Measurements from ENCODE around the gene ZFP57. TPM values are rescaled to one million over a fixed set of nuclear protein-coding genes. Genes with fewer than 3 reads are reported as not detected.
"Not testable (repeated sequence)": the region's sequence is repeated elsewhere in the genome, so short reads cannot be mapped to it uniquely, and the experiment has no call there.

Gene ZFP57
- total RNA-seq, 2 experiments from 2014 or later: not detected

DNA sequence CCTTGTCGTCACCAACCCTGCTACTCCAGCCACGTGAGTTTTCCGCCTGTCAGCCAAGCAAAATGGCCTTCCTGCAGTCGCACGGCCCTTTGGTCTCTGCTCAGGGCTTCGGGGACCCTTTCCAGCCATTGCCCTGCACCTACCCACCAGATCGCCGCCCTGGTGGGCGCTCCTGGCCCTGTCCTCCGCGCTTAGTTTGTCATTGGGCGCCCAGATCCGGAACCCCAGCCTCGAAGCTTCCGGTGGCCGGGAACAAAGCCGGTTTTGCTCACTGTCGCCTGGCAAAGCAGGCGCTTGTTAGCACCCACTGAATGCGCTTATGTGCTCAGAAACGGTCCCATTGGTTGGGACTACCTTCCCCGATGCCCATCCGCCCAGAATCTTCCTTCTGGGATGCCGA is 536 bp downstream of the ZFP57 start:
- Mint-ChIP-seq H3K9me3 (no peaks in the 10 kb centered on the region), H3K36me3 (ENCODE audit: low read depth) (no peaks in the 10 kb centered on the region), H3K27ac (no peak overlapping the region), H3K4me1 (peaks cover 14% of the 10 kb centered on the region), H3K4me3 (no peak overlapping the region), H3K27me3 (no peaks in the 10 kb centered on the region)
- POLR2A ChIA-PET: no interaction called here
- DNase-seq: no peak
- CTCF ChIA-PET: interaction anchor here (2.5 kb wide), 1 partner anchor 30 kb away, joined by 7 read pairs; no protein-coding TSS in a partner anchor

DNA sequence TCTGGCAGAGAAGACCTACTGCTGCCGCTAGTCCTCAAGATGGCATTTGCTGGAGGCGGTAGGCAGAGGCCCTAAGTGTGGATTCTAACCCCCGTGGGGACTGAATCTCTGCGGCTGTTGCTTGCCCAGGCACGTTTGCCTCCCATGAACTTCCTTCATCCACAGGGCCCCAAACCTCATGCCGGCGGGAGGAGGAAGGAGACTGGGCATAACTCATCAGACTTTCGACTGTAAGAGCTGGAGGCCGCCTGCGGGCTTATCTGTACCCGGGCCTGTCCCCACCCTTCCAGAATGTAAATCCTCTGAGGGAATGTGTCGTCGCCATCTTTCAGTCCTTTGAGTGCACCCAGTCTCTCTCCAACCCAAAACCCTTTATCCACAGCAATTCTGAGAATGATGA is 990 bp downstream of the ZFP57 start:
- Mint-ChIP-seq H3K36me3 (ENCODE audit: low read depth) (no peaks in the 10 kb centered on the region), H3K4me3 (no peak overlapping the region), H3K4me1 (peaks cover 14% of the 10 kb centered on the region), H3K27ac (no peak overlapping the region), H3K9me3 (no peaks in the 10 kb centered on the region), H3K27me3 (no peaks in the 10 kb centered on the region)
- ChIA-PET CTCF (interaction anchor here (2.5 kb wide), 1 partner anchor 30 kb away, joined by 7 read pairs; no protein-coding TSS in a partner anchor), POLR2A (no interaction called here)
- no peak for DNase-seq

GRCh38 chr6:29678114-29678513 is 2.8 kb downstream of the ZFP57 start:
- Mint-ChIP-seq H3K9me3 (no peaks in the 10 kb centered on the region), H3K27me3 (no peaks in the 10 kb centered on the region), H3K4me3 (no peak overlapping the region), H3K27ac (no peak overlapping the region), H3K4me1 (peaks cover 11% of the 10 kb centered on the region), H3K36me3 (ENCODE audit: low read depth) (no peaks in the 10 kb centered on the region)
- POLR2A ChIA-PET: no interaction called here
- DNase-seq: no peak
- CTCF ChIA-PET: interaction anchor here (2.0 kb wide), 1 partner anchor 28 kb away, joined by 6 read pairs; no protein-coding TSS in a partner anchor

GRCh38 chr6:29676981-29677601 is 3.9 kb downstream of the ZFP57 start:
- Mint-ChIP-seq H3K9me3 (no peaks in the 10 kb centered on the region), H3K27ac (peak overlapping the region; percentile 47), H3K36me3 (ENCODE audit: low read depth) (no peaks in the 10 kb centered on the region), H3K4me1 (peaks cover 11% of the 10 kb centered on the region), H3K27me3 (no peaks in the 10 kb centered on the region), H3K4me3 (no peak overlapping the region)
- POLR2A ChIA-PET: no interaction called here
- CTCF ChIA-PET: interaction anchor here (2.0 to 2.3 kb wide), 2 partner anchors 23 to 27 kb away, joined by 6 to 9 read pairs; no protein-coding TSS in a partner anchor
- no peak for DNase-seq

- Mint-ChIP-seq H3K4me1 (peaks cover 11% of the 10 kb centered on the region), H3K9me3 (no peaks in the 10 kb centered on the region), H3K4me3 (no peak overlapping the region), H3K27me3 (peaks cover 5% of the 10 kb centered on the region), H3K36me3 (ENCODE audit: low read depth) (no peaks in the 10 kb centered on the region), H3K27ac (no peak overlapping the region)
- no peak for DNase-seq
- ChIA-PET POLR2A (no interaction called here), CTCF (interaction anchor here (0.6 to 2.3 kb wide), 5 partner anchors 9 to 154 kb away, joined by 3 to 9 read pairs (median 5); no protein-coding TSS in a partner anchor)
These were observed 5.4 kb downstream of the ZFP57 start for GRCh38 chr6:29675561-29675960.

DNA sequence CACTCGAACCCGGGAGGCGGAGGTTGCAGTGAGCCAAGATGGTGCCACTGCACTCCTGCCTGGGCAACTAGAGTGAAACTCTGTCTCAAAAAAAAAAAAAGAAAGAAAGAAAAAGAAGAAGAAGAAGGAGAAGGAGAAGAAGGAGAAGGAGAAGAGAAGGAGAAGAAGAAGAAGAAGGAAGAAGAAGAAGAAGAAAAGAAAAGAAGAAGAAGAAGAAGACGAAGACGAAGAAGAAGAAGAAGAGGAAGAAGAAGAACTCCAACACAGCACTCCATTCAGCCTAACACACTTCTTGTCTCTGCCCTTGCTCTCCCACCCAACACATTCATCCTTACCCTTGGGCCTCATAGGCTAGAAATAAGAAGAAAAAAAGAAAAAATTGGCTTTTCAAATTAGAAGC is 6.9 kb downstream of the ZFP57 start:
- peaks cover 11% of the 10 kb centered on the region for H3K4me1 Mint-ChIP-seq
- POLR2A ChIA-PET: no interaction called here
- DNase-seq: no peak
- H3K9me3 Mint-ChIP-seq: no peaks in the 10 kb centered on the region
- no peak overlapping the region for H3K27ac Mint-ChIP-seq
- no peak overlapping the region for H3K4me3 Mint-ChIP-seq
- peaks cover 7% of the 10 kb centered on the region for H3K27me3 Mint-ChIP-seq
- H3K36me3 Mint-ChIP-seq (ENCODE audit: low read depth): no peaks in the 10 kb centered on the region
- CTCF ChIA-PET: interaction anchor here (1.2 to 2.9 kb wide), 2 partner anchors 11 to 24 kb away, joined by 3 to 17 read pairs; no protein-coding TSS in a partner anchor

GRCh38 chr6:29673161-29673560 is 7.8 kb downstream of the ZFP57 start:
- Mint-ChIP-seq H3K27ac (no peak overlapping the region), H3K9me3 (no peaks in the 10 kb centered on the region), H3K4me3 (no peak overlapping the region), H3K4me1 (peaks cover 11% of the 10 kb centered on the region), H3K36me3 (ENCODE audit: low read depth) (no peaks in the 10 kb centered on the region), H3K27me3 (peaks cover 11% of the 10 kb centered on the region)
- ChIA-PET CTCF (interaction anchor here (1.1 to 2.9 kb wide), 4 partner anchors 12 to 24 kb away, joined by 3 to 17 read pairs (median 4); no protein-coding TSS in a partner anchor), POLR2A (no interaction called here)
- no peak for DNase-seq

- CTCF ChIA-PET: interaction anchor here (0.8 to 2.9 kb wide), 4 partner anchors 15 to 25 kb away, joined by 3 to 17 read pairs (median 4); no protein-coding TSS in a partner anchor
- POLR2A ChIA-PET; H3K4me3 Mint-ChIP-seq; H3K36me3 Mint-ChIP-seq (ENCODE audit: low read depth); H3K4me1 Mint-ChIP-seq; DNase-seq; H3K9me3 Mint-ChIP-seq; H3K27ac Mint-ChIP-seq: not testable (repeated sequence)
- peaks cover 19% of the 10 kb centered on the region for H3K27me3 Mint-ChIP-seq
These were observed 8.8 kb downstream of the ZFP57 start for GRCh38 chr6:29672116-29672515.

GRCh38 chr6:29671026-29671425 is 9.9 kb downstream of the ZFP57 start:
- Mint-ChIP-seq H3K4me1 (no peaks in the 10 kb centered on the region), H3K4me3 (no peak overlapping the region), H3K36me3 (ENCODE audit: low read depth) (no peaks in the 10 kb centered on the region), H3K9me3 (no peaks in the 10 kb centered on the region), H3K27me3 (peaks cover 22% of the 10 kb centered on the region), H3K27ac (no peak overlapping the region)
- CTCF ChIA-PET: interaction anchor here (2.9 kb wide), 1 partner anchor 21 kb away, joined by 17 read pairs; no protein-coding TSS in a partner anchor
- DNase-seq: no peak
- POLR2A ChIA-PET: no interaction called here

DNA sequence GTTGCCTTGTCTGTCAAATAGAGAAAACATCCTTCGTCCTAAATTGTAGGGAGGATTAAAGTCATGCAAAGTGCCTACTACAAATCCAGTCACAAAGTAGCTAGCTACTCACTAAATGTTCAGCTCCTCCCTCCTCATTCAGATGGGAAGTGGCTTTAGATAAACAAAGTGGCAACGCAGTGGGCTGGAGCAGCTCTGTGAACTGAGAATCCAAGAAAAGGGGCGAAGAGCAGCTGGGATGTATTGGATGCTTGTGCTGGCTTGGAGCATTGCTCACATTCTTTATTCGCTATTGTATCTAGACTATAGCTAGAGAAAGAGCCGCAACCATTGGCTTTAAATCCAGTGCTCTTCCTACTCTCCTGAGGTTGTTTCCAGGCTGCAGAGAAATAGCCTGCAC is 13.8 kb downstream of the ZFP57 start:
- H3K4me3 Mint-ChIP-seq: no peak overlapping the region
- no peaks in the 10 kb centered on the region for H3K36me3 Mint-ChIP-seq (ENCODE audit: low read depth)
- H3K27ac Mint-ChIP-seq: no peak overlapping the region
- H3K27me3 Mint-ChIP-seq: peaks cover 39% of the 10 kb centered on the region
- ChIA-PET POLR2A (no interaction called here), CTCF (interaction anchor here (0.6 to 4.8 kb wide), 5 partner anchors 8 to 730 kb away, joined by 3 to 28 read pairs (median 5); no protein-coding TSS in a partner anchor)
- H3K4me1 Mint-ChIP-seq: no peaks in the 10 kb centered on the region
- no peaks in the 10 kb centered on the region for H3K9me3 Mint-ChIP-seq
- no peak for DNase-seq

DNA sequence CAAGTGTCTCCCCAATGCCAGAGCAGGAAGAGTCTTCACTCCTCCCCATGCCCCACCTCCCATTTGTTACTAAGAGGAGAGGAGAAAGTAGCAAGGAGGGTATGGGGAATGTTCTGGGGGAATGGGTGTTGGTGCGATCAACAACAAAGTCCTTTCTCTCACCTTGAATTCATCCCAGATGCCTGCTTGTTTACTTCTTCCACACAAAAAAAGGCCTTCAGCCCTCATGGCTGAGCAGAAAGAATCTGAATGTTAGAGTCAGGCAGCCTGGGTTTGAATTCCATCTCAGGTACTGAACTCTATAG is 14.2 kb downstream of the ZFP57 start:
- DNase-seq: no peak
- H3K36me3 Mint-ChIP-seq (ENCODE audit: low read depth): no peaks in the 10 kb centered on the region
- ChIA-PET CTCF (interaction anchor here (1.5 to 4.8 kb wide), 4 partner anchors 8 to 91 kb away, joined by 3 to 28 read pairs (median 10); no protein-coding TSS in a partner anchor), POLR2A (no interaction called here)
- H3K27me3 Mint-ChIP-seq: peaks cover 42% of the 10 kb centered on the region
- H3K4me1 Mint-ChIP-seq: no peaks in the 10 kb centered on the region
- no peak overlapping the region for H3K27ac Mint-ChIP-seq
- no peak overlapping the region for H3K4me3 Mint-ChIP-seq
- no peaks in the 10 kb centered on the region for H3K9me3 Mint-ChIP-seq

DNA sequence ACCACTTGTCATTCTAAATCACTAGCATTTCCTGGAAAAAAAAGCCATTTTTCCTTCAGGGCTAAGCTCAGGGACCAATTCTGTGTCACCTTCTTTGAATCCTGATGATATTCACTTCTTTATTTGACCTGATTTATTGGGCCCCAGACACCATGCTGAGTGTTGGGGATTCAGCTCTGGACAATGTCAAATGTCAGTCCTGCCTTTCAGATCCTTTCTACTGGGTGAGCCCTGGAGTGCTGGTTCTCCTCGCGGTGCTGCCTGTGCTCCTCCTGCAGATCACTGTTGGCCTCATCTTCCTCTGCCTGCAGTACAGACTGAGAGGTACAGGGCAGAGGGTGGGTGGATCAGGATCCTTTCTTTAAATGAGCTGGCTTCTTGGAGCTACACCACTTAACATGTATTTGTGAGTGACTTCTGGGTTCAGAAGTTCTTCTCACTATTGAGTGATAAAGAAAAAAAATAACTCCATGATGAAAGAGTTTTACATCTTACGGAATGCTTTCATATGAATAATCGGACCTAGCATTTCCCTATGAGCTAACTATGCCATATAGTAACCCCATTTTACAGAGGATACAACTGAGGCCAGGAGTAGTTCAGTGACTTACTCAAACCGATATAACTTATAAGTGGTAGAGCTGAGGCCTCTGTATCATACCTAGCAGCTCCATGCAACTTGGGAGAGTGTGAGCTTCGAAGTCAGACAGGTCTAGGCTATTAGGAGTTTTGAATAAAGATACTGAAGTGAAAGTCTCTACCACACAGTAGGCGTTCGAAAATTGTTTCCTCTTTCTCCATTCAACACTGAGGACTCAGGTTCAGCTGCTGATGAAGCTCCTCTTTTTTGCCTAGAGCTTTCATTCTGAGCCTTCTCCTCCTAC is 14.8 kb downstream of the ZFP57 start:
- POLR2A ChIA-PET: no interaction called here
- DNase-seq: no peak
- Mint-ChIP-seq H3K27me3 (peaks cover 41% of the 10 kb centered on the region), H3K36me3 (ENCODE audit: low read depth) (no peaks in the 10 kb centered on the region), H3K4me1 (no peaks in the 10 kb centered on the region), H3K9me3 (no peaks in the 10 kb centered on the region), H3K4me3 (no peak overlapping the region), H3K27ac (no peak overlapping the region)
- CTCF ChIA-PET: interaction anchor here (0.6 to 4.8 kb wide), 7 partner anchors 9 to 92 kb away, joined by 3 to 28 read pairs (median 3); no protein-coding TSS in a partner anchor
